HepG2 (cell line): ENCODE data around the gene CEMP1. TPM values are rescaled to one million over a fixed set of nuclear protein-coding genes. Genes with fewer than 3 reads are reported as not detected.
A peak's percentile ranks its signal among the peaks of the same experiment; 100 is the strongest.

Experiments
- BCL6 ChIP-seq: IDR thresholded peaks from 2 replicates; pipeline ENCODE4 v1.6.1; 2016; ENCODE audit warnings: missing genetic modification reagents, missing compliant biosample characterization
- BORCS8-MEF2B ChIP-seq: sonication (generic); formaldehyde crosslinking; IDR thresholded peaks from 2 replicates; pipeline ENCODE4 v1.8.0; 2022; ENCODE audit warnings: mild to moderate bottlenecking, missing genetic modification reagents
- DMAP1 ChIP-seq: IDR thresholded peaks from 2 replicates; pipeline ENCODE4 v1.6.1; 2016
- HCFC1 ChIP-seq: fragments of 150-350 bp; IDR thresholded peaks from 2 replicates; pipeline ENCODE4 v1.6.1; 2014; ENCODE audit warnings: low read depth, low read length
- IRF1 ChIP-seq: sonication (generic); formaldehyde crosslinking; IDR thresholded peaks from 2 replicates; pipeline ENCODE4 v1.4.0; 2020; ENCODE audit warnings: low read depth, mild to moderate bottlenecking, missing genetic modification reagents
- POLR2A ChIP-seq, 2 experiments: IDR thresholded peaks; 2 replicates each; pipeline ENCODE4 v1.6.1; 2011; ENCODE audit warnings: low read depth in 2 of 2, low read length in 2 of 2, mild to moderate bottlenecking in 1 of 2, moderate library complexity in 1 of 2; ENCODE audit not compliant: insufficient read depth in 1 of 2
- PPARG ChIP-seq: conservative IDR thresholded peaks from 2 replicates; pipeline ENCODE4 v1.6.1; 2016; ENCODE audit warnings: missing biosample characterization, missing genetic modification reagents
- PRDM15 ChIP-seq: sonication (generic); formaldehyde crosslinking; IDR thresholded peaks from 2 replicates; pipeline ENCODE4 v1.4.0; 2020; ENCODE audit warnings: missing genetic modification reagents
- RBFOX2 ChIP-seq: fragments of 200-400 bp; formaldehyde crosslinking; IDR thresholded peaks from 2 replicates; pipeline ENCODE4 v1.6.1; 2017; ENCODE audit warnings: low read depth, mild to moderate bottlenecking, low read length
- RFX1 ChIP-seq: fragments of 450-650 bp; IDR thresholded peaks from 2 replicates; pipeline ENCODE4 v1.6.1; 2017
- TFDP1 ChIP-seq: IDR thresholded peaks from 2 replicates; pipeline ENCODE4 v1.6.1; 2016; ENCODE audit warnings: missing compliant biosample characterization, missing genetic modification reagents, borderline replicate concordance
- ZFYVE20 ChIP-seq: sonication (generic); formaldehyde crosslinking; IDR thresholded peaks from 2 replicates; pipeline ENCODE4 v1.8.0; 2023; ENCODE audit warnings: low read depth, mild to moderate bottlenecking, moderate library complexity, missing genetic modification reagents, borderline replicate concordance
- ZNF251 ChIP-seq: sonication (generic); formaldehyde crosslinking; IDR thresholded peaks from 2 replicates; pipeline ENCODE4 v1.9.0; 2021; ENCODE audit warnings: mild to moderate bottlenecking, missing genetic modification reagents
- ZNF30 ChIP-seq: sonication (generic); formaldehyde crosslinking; IDR thresholded peaks from 2 replicates; pipeline ENCODE4 v1.5.0; 2020; ENCODE audit warnings: mild to moderate bottlenecking, missing genetic modification reagents
- polyA plus RNA-seq, 8 experiments: library from polyadenylated mRNA; depleted of rRNA in 3 of 8; stranded (reverse) in 7 of 8; unstranded in 1 of 8; fragments of >200 nt; fragmentation: Illumina TruSeq in 4 of 8; extraction: Trizol in 4 of 8; gene quantifications; 2 replicates each; pipeline versions ENCODE4 v1.2.1 to v1.2.3, GENCODE V29; 2011 to 2016; ENCODE audit warnings: low read depth in 4 of 8, missing spikeins in 1 of 8, mixed read lengths in 1 of 8; ENCODE audit not compliant: insufficient read depth in 1 of 8
- total RNA-seq, 5 experiments: library from RNA; depleted of rRNA; stranded (reverse); fragments of >200 nt; fragmentation: Illumina TruSeq; extraction: Trizol; gene quantifications; 2 replicates each; pipeline ENCODE4 v1.2.3, GENCODE V29; 2016; ENCODE audit warnings: low read depth in 1 of 5
- TF ChIP-seq, protein P1 (sequence below): sonication (generic); formaldehyde crosslinking; IDR thresholded peaks from 2 replicates; pipeline ENCODE4 v1.9.0; 2022; ENCODE audit warnings: missing genetic modification reagents, mild to moderate bottlenecking, borderline replicate concordance
- TF ChIP-seq, protein P2 (sequence below): sonication (generic); formaldehyde crosslinking; IDR thresholded peaks from 2 replicates; pipeline ENCODE4 v1.4.0; 2020; ENCODE audit warnings: missing genetic modification reagents

The CEMP1 gene
- total and polyA plus RNA-seq, 2 of the 13 experiments (the other 11 are each of a cell fraction or from before 2014, with no cell fraction given), result not detected

DNA sequence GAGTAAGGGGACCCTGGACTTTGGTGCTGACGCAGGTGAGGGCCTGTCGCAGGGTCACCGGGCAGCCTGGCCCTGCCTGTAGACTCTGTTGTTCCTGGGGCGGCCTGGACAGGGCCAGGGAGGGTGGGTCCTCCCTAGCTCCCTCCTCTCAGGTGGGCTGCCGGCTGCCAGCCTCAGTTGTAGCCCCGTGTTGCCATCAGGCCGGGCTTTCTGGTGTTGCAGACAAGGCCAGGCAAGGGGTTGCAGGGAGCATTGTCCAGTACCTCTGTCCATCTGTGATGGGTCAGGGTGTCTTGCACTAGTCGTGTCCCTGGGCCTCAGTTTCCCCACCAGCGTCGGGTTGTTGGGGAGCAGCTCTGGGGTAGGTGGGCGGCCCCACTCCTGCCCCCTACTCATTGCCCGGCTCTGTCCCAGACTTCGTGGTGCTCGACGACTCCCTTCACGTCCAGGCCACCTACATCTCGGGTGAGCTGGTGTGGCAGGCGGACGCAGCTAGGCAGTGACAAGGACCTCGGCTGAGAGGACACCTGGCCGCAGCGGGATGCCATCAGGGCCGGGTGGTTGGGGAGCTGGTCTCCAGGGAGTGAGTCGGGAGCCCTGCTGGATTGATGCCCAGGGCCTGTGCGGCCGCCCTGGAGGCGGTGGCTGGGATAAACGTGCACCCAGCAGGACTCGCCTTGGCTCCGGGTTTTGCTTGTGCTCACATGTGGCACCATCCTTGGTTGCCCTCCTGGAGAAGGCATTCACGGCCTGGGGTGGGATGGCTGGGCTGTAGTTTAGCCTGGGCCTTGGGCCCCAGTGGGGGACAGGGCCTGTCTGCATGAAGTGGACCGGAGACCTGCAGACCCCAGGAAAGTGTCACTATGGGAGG, 1.9 kb downstream of the CEMP1 start (continued):
- TF ChIP-seq, protein P1, sequence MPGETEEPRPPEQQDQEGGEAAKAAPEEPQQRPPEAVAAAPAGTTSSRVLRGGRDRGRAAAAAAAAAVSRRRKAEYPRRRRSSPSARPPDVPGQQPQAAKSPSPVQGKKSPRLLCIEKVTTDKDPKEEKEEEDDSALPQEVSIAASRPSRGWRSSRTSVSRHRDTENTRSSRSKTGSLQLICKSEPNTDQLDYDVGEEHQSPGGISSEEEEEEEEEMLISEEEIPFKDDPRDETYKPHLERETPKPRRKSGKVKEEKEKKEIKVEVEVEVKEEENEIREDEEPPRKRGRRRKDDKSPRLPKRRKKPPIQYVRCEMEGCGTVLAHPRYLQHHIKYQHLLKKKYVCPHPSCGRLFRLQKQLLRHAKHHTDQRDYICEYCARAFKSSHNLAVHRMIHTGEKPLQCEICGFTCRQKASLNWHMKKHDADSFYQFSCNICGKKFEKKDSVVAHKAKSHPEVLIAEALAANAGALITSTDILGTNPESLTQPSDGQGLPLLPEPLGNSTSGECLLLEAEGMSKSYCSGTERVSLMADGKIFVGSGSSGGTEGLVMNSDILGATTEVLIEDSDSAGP (CRISPR knock-in tag), result no peak
- TF ChIP-seq RBFOX2 (peak; percentile 60; the same call in 1 of the 2 replicates), DMAP1 (CRISPR knock-in tag) (no peak), PPARG (CRISPR knock-in tag) (no peak), BCL6 (CRISPR knock-in tag) (no peak), ZFYVE20 (CRISPR knock-in tag) (no peak), TFDP1 (CRISPR knock-in tag) (no peak), POLR2A (IDR thresholded peaks at IDR 0.05; ENCODE audit: insufficient read depth in 1 of 2, low read depth in 2 of 2, low read length in 2 of 2) (peak in 1 of 2 experiments; percentile 29; a peak in 1 of 4 replicates), IRF1 (CRISPR knock-in tag) (no peak), PRDM15 (CRISPR knock-in tag) (peak; percentile 87), ZNF30 (no peak), HCFC1 (no peak), BORCS8-MEF2B (no peak), RFX1 (no peak), ZNF251 (CRISPR knock-in tag) (no peak)
- TF ChIP-seq, protein P2, sequence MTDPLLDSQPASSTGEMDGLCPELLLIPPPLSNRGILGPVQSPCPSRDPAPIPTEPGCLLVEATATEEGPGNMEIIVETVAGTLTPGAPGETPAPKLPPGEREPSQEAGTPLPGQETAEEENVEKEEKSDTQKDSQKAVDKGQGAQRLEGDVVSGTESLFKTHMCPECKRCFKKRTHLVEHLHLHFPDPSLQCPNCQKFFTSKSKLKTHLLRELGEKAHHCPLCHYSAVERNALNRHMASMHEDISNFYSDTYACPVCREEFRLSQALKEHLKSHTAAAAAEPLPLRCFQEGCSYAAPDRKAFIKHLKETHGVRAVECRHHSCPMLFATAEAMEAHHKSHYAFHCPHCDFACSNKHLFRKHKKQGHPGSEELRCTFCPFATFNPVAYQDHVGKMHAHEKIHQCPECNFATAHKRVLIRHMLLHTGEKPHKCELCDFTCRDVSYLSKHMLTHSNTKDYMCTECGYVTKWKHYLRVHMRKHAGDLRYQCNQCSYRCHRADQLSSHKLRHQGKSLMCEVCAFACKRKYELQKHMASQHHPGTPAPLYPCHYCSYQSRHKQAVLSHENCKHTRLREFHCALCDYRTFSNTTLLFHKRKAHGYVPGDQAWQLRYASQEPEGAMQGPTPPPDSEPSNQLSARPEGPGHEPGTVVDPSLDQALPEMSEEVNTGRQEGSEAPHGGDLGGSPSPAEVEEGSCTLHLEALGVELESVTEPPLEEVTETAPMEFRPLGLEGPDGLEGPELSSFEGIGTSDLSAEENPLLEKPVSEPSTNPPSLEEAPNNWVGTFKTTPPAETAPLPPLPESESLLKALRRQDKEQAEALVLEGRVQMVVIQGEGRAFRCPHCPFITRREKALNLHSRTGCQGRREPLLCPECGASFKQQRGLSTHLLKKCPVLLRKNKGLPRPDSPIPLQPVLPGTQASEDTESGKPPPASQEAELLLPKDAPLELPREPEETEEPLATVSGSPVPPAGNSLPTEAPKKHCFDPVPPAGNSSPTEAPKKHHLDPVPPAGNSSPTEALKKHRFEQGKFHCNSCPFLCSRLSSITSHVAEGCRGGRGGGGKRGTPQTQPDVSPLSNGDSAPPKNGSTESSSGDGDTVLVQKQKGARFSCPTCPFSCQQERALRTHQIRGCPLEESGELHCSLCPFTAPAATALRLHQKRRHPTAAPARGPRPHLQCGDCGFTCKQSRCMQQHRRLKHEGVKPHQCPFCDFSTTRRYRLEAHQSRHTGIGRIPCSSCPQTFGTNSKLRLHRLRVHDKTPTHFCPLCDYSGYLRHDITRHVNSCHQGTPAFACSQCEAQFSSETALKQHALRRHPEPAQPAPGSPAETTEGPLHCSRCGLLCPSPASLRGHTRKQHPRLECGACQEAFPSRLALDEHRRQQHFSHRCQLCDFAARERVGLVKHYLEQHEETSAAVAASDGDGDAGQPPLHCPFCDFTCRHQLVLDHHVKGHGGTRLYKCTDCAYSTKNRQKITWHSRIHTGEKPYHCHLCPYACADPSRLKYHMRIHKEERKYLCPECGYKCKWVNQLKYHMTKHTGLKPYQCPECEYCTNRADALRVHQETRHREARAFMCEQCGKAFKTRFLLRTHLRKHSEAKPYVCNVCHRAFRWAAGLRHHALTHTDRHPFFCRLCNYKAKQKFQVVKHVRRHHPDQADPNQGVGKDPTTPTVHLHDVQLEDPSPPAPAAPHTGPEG (CRISPR knock-in tag), result no peak
- TF ChIP-seq, all 625 proteins: peak for 5
